Naive thymus-derived CD4-positive, alpha-beta T cell (primary cell): ENCODE data around the gene ANXA5. TPM values are rescaled to one million over a fixed set of nuclear protein-coding genes. Genes with fewer than 3 reads are reported as not detected.
A peak's percentile ranks its signal among the peaks of the same experiment; 100 is the strongest.

Experiments used
- ATAC-seq: fragments of 150-1000 bp; cut with Tn5 transposase; 2 replicates; pipeline ENCODE4 v1.10.0; 2021; ENCODE audit warnings: mild to moderate bottlenecking, moderate library complexity
- CTCF ChIA-PET: fragments of 350-600 bp; sonication (Branson Sonifier 250); formaldehyde crosslinking; loops from one replicate; lab custom pipeline; 2021; ENCODE audit warnings: antibody characterized with exemption; lab: Charles Lee
- POLR2A ChIA-PET: fragments of 350-600 bp; sonication (Branson Sonifier 250); formaldehyde crosslinking; loops from one replicate; lab custom pipeline; 2021; ENCODE audit warnings: antibody characterized with exemption, inconsistent platforms; lab: Charles Lee
- DNase-seq, 9 donors: peaks; one replicate each; pipeline versions ENCODE4 v3.0.0 to v3.0.0-alpha.2; 2020 to 2022; ENCODE audit warnings: mixed read lengths in 1 of 9
- H3K27ac ChIP-seq: one replicate; pipeline ENCODE4 v1.7.0; 2013; ENCODE audit warnings: mild to moderate bottlenecking, low read depth, low read length, moderate library complexity
- H3K27me3 ChIP-seq, 2 donors: one replicate each; pipeline ENCODE4 v1.7.0; 2013; ENCODE audit warnings: low read length in 2 of 2, mild to moderate bottlenecking in 2 of 2, moderate library complexity in 2 of 2; ENCODE audit not compliant: control insufficient read depth in 2 of 2, insufficient read depth in 2 of 2
- H3K36me3 ChIP-seq, 3 experiments: 1 replicate in 2 of 3; 2 replicates in 1 of 3; pipeline ENCODE4 v1.7.0; 2013; ENCODE audit warnings: low read length in 3 of 3, mild to moderate bottlenecking in 3 of 3, moderate library complexity in 1 of 3; ENCODE audit not compliant: insufficient read depth in 3 of 3, control insufficient read depth in 2 of 3
- H3K4me1 ChIP-seq, 2 donors: one replicate each; pipeline ENCODE4 v1.7.0; 2013; ENCODE audit warnings: low read length in 2 of 2, mild to moderate bottlenecking in 2 of 2, moderate library complexity in 1 of 2; ENCODE audit not compliant: control insufficient read depth in 2 of 2, insufficient read depth in 2 of 2
- H3K4me3 ChIP-seq: 2 replicates; pipeline ENCODE4 v1.7.0; 2013; ENCODE audit warnings: mild to moderate bottlenecking, low read length
- H3K9me3 ChIP-seq, 3 experiments: 1 replicate in 2 of 3; 2 replicates in 1 of 3; pipeline ENCODE4 v1.7.0; 2013; ENCODE audit warnings: low read length in 3 of 3; ENCODE audit not compliant: control insufficient read depth in 2 of 3
- H3K27ac Mint-ChIP-seq, 9 donors: one replicate each; pipeline ENCODE4 v1.8.0; 2020 to 2022; ENCODE audit warnings: mixed read lengths in 9 of 9, mild to moderate bottlenecking in 8 of 9, moderate library complexity in 5 of 9, inconsistent platforms in 2 of 9
- H3K27me3 Mint-ChIP-seq, 5 donors: one replicate each; pipeline ENCODE4 v1.8.0; 2021 to 2022; ENCODE audit warnings: mixed read lengths in 5 of 5, mild to moderate bottlenecking in 1 of 5
- H3K36me3 Mint-ChIP-seq, 5 donors: one replicate each; pipeline ENCODE4 v1.8.0; 2020 to 2022; ENCODE audit warnings: mixed read lengths in 5 of 5, mild to moderate bottlenecking in 3 of 5, inconsistent platforms in 1 of 5
- H3K4me1 Mint-ChIP-seq, 7 donors: one replicate each; pipeline ENCODE4 v1.8.0; 2020 to 2022; ENCODE audit warnings: mixed read lengths in 7 of 7, mild to moderate bottlenecking in 3 of 7, inconsistent platforms in 1 of 7
- H3K4me3 Mint-ChIP-seq, 10 donors: one replicate each; pipeline ENCODE4 v1.8.0; 2020 to 2022; ENCODE audit warnings: mild to moderate bottlenecking in 10 of 10, mixed read lengths in 10 of 10, moderate library complexity in 6 of 10, inconsistent platforms in 2 of 10
- H3K9me3 Mint-ChIP-seq, 11 donors: one replicate each; pipeline ENCODE4 v1.8.0; 2020 to 2022; ENCODE audit warnings: mixed read lengths in 11 of 11, mild to moderate bottlenecking in 4 of 11, inconsistent platforms in 1 of 11, moderate library complexity in 1 of 11
- intact Hi-C, 2 donors: fragments of 100-400 bp; cut with micrococcal nuclease; formaldehyde crosslinking; loops; one replicate each; pipeline ENCODE4 v1.15.1; 2023
- polyA plus RNA-seq, 2 donors: library from polyadenylated mRNA; unstranded; fragments of 300-500 nt; fragmentation: Illumina TruSeq; gene quantifications; one replicate each; pipeline ENCODE4 v1.2.3, GENCODE V29; 2021
- total RNA-seq, 6 experiments: library from RNA in 5 of 6; stranded (reverse) in 5 of 6; gene quantifications; 1 replicate in 5 of 6; 2 replicates in 1 of 6; pipeline ENCODE4 v1.2.3 and lab custom pipeline; 2021 to 2026

ANXA5 gene
- total and polyA plus RNA-seq, 7 experiments from 2014 or later = 25.5 to 180 (median 49.5) TPM

- CTCF ChIA-PET = interaction anchor here (0.6 kb wide), 1 partner anchor 68 kb away, joined by 3 read pairs; no protein-coding TSS in a partner anchor
- no peak for DNase-seq
- no peaks in the 10 kb centered on the region for H3K36me3 ChIP-seq
- H3K4me1 Mint-ChIP-seq = peaks cover 0 to 4% (median 0%) of the 10 kb centered on the region in 7 donors
- no peak overlapping the region for H3K4me3 Mint-ChIP-seq
- H3K27ac Mint-ChIP-seq = no peak overlapping the region
- H3K9me3 ChIP-seq = no peaks in the 10 kb centered on the region
- POLR2A ChIA-PET = no interaction called here
- no peaks in the 10 kb centered on the region for H3K4me1 ChIP-seq
- no peak overlapping the region for H3K4me3 ChIP-seq
- H3K9me3 Mint-ChIP-seq = peaks cover 0 to 3% (median 0%) of the 10 kb centered on the region in 11 donors
- intact Hi-C loops = no loop called here
- no peak overlapping the region for H3K27ac ChIP-seq
- H3K27me3 Mint-ChIP-seq = peaks cover 0 to 18% (median 5%) of the 10 kb centered on the region in 5 donors
- no peaks in the 10 kb centered on the region for H3K27me3 ChIP-seq
- no peak for ATAC-seq
- H3K36me3 Mint-ChIP-seq = no peaks in the 10 kb centered on the region
Observed at GRCh38 chr4:121728066-121728465, 31.3 kb upstream of the ANXA5 start.

- Mint-ChIP-seq H3K36me3 (no peaks in the 10 kb centered on the region), H3K4me1 (peaks cover 0 to 4% (median 0%) of the 10 kb centered on the region in 7 donors), H3K4me3 (no peak overlapping the region), H3K9me3 (peaks cover 0 to 3% (median 0%) of the 10 kb centered on the region in 11 donors), H3K27ac (no peak overlapping the region), H3K27me3 (peaks cover 0 to 10% (median 5%) of the 10 kb centered on the region in 5 donors)
- ATAC-seq (peak; percentile 93), DNase-seq (peak in 6 of 9 donors; percentile 3 to 50 (median 32))
- Histone ChIP-seq H3K27ac (no peak overlapping the region), H3K36me3 (no peaks in the 10 kb centered on the region), H3K9me3 (no peaks in the 10 kb centered on the region), H3K27me3 (no peaks in the 10 kb centered on the region), H3K4me1 (no peaks in the 10 kb centered on the region), H3K4me3 (no peak overlapping the region)
- CTCF ChIA-PET = no interaction called here
- POLR2A ChIA-PET = no interaction called here
- intact Hi-C loops = loop anchor here (1.0 to 2.0 kb wide), 9 partner anchors 20 to 1655 kb away; partner anchors contain the start of gene ANXA5 (in 1 of the 2)
Observed at GRCh38 chr4:121726642-121727268, 30.0 kb upstream of the ANXA5 start.

GRCh38 chr4:121724671-121725070 is 27.9 kb upstream of the ANXA5 start:
- intact Hi-C loops = no loop called here
- no peaks in the 10 kb centered on the region for H3K4me1 ChIP-seq
- H3K27ac ChIP-seq = no peak overlapping the region
- H3K4me3 Mint-ChIP-seq = no peak overlapping the region
- no peaks in the 10 kb centered on the region for H3K27me3 ChIP-seq
- ChIA-PET POLR2A (interaction anchor here (0.7 kb wide), 1 partner anchor 110 kb away, joined by 3 read pairs; no protein-coding TSS in a partner anchor), CTCF (interaction anchor here (1.3 to 1.6 kb wide), 2 partner anchors 8 to 354 kb away, joined by 3 read pairs; no protein-coding TSS in a partner anchor)
- peaks cover 0 to 4% (median 0%) of the 10 kb centered on the region in 7 donors for H3K4me1 Mint-ChIP-seq
- no peaks in the 10 kb centered on the region for H3K9me3 ChIP-seq
- DNase-seq (no peak), ATAC-seq (no peak)
- no peak overlapping the region for H3K4me3 ChIP-seq
- no peaks in the 10 kb centered on the region for H3K36me3 Mint-ChIP-seq
- peaks cover 0 to 2% (median 0%) of the 10 kb centered on the region in 5 donors for H3K27me3 Mint-ChIP-seq
- H3K9me3 Mint-ChIP-seq = peaks cover 0 to 1% (median 0%) of the 10 kb centered on the region in 11 donors
- H3K27ac Mint-ChIP-seq = no peak overlapping the region
- no peaks in the 10 kb centered on the region for H3K36me3 ChIP-seq

- H3K9me3 Mint-ChIP-seq = no peaks in the 10 kb centered on the region
- no peak overlapping the region for H3K27ac Mint-ChIP-seq
- Histone ChIP-seq H3K27ac (no peak overlapping the region), H3K9me3 (no peaks in the 10 kb centered on the region), H3K4me3 (no peak overlapping the region), H3K27me3 (no peaks in the 10 kb centered on the region), H3K36me3 (no peaks in the 10 kb centered on the region), H3K4me1 (no peaks in the 10 kb centered on the region)
- intact Hi-C loops = no loop called here
- H3K4me1 Mint-ChIP-seq = peaks cover 0 to 2% (median 0%) of the 10 kb centered on the region in 7 donors
- peaks cover 0 to 18% (median 0%) of the 10 kb centered on the region in 5 donors for H3K27me3 Mint-ChIP-seq
- H3K36me3 Mint-ChIP-seq = no peaks in the 10 kb centered on the region
- no peak for DNase-seq
- ChIA-PET CTCF (interaction anchor here (0.6 kb wide), 1 partner anchor 19 kb away, joined by 3 read pairs; no protein-coding TSS in a partner anchor), POLR2A (no interaction called here)
- no peak overlapping the region for H3K4me3 Mint-ChIP-seq
- no peak for ATAC-seq
Observed at GRCh38 chr4:121721700-121722099, 24.9 kb upstream of the ANXA5 start.

GRCh38 chr4:121720109-121720508 is 23.3 kb upstream of the ANXA5 start:
- Mint-ChIP-seq H3K4me1 (no peaks in the 10 kb centered on the region), H3K36me3 (no peaks in the 10 kb centered on the region), H3K4me3 (no peak overlapping the region), H3K27ac (no peak overlapping the region), H3K27me3 (peaks cover 0 to 31% (median 12%) of the 10 kb centered on the region in 5 donors), H3K9me3 (no peaks in the 10 kb centered on the region)
- H3K9me3 ChIP-seq = no peaks in the 10 kb centered on the region
- H3K27ac ChIP-seq = no peak overlapping the region
- H3K4me1 ChIP-seq = no peaks in the 10 kb centered on the region
- intact Hi-C loops = no loop called here
- DNase-seq = no peak
- H3K4me3 ChIP-seq = no peak overlapping the region
- H3K27me3 ChIP-seq = no peaks in the 10 kb centered on the region
- ATAC-seq = no peak
- ChIA-PET CTCF (no interaction called here), POLR2A (no interaction called here)
- no peaks in the 10 kb centered on the region for H3K36me3 ChIP-seq

GRCh38 chr4:121717680-121718237 is 21.0 kb upstream of the ANXA5 start:
- intact Hi-C loops = no loop called here
- no peaks in the 10 kb centered on the region for H3K9me3 ChIP-seq
- no peaks in the 10 kb centered on the region for H3K36me3 ChIP-seq
- H3K4me3 ChIP-seq = no peak overlapping the region
- Mint-ChIP-seq H3K4me3 (no peak overlapping the region), H3K9me3 (no peaks in the 10 kb centered on the region), H3K4me1 (no peaks in the 10 kb centered on the region), H3K27ac (no peak overlapping the region), H3K27me3 (peaks cover 0 to 47% (median 24%) of the 10 kb centered on the region in 5 donors), H3K36me3 (no peaks in the 10 kb centered on the region)
- ATAC-seq = no peak
- H3K4me1 ChIP-seq = no peaks in the 10 kb centered on the region
- no peaks in the 10 kb centered on the region for H3K27me3 ChIP-seq
- POLR2A ChIA-PET = no interaction called here
- no peak overlapping the region for H3K27ac ChIP-seq
- no peak for DNase-seq
- CTCF ChIA-PET = interaction anchor here (0.6 kb wide), 1 partner anchor 1563 kb away, joined by 3 read pairs; no protein-coding TSS in a partner anchor
